Smooth muscle cell (in vitro differentiated cells): ENCODE data around the gene CDC42EP3. TPM values are rescaled to one million over a fixed set of nuclear protein-coding genes. Genes with fewer than 3 reads are reported as not detected.

Source experiments
- DNase-seq: peaks from one replicate; lab custom pipeline; 2025; ENCODE audit not compliant: unreplicated experiment; lab: John Stamatoyannopoulos, UW
- H2AFZ ChIP-seq: fragments of 200-600 bp; sonication (generic); 2 replicates; pipeline ENCODE4 v1.6.0; 2016; ENCODE audit warnings: antibody characterized with exemption, low read depth, mild to moderate bottlenecking
- H3F3A ChIP-seq: fragments of 200-600 bp; sonication (generic); 2 replicates; pipeline ENCODE4 v1.6.0; 2017; ENCODE audit warnings: antibody characterized with exemption, low read depth
- H3K27ac ChIP-seq: fragments of 200-600 bp; sonication (generic); 2 replicates; pipeline ENCODE4 v1.5.1; 2016; ENCODE audit warnings: low read depth, mild to moderate bottlenecking
- H3K27me3 ChIP-seq: fragments of 200-600 bp; sonication (generic); 2 replicates; pipeline ENCODE4 v1.6.1; 2016; ENCODE audit warnings: low read depth, mild to moderate bottlenecking
- H3K36me3 ChIP-seq: fragments of 200-600 bp; sonication (generic); 2 replicates; pipeline ENCODE4 v1.5.1; 2016; ENCODE audit warnings: low read depth
- H3K4me1 ChIP-seq: fragments of 200-600 bp; sonication (generic); 2 replicates; pipeline ENCODE4 v1.5.1; 2016; ENCODE audit warnings: low read depth
- H3K4me2 ChIP-seq: fragments of 200-600 bp; sonication (generic); 2 replicates; pipeline ENCODE4 v1.6.0; 2016; ENCODE audit warnings: mild to moderate bottlenecking
- H3K4me3 ChIP-seq: fragments of 200-600 bp; sonication (generic); 2 replicates; pipeline ENCODE4 v1.5.1; 2016; ENCODE audit warnings: mild to moderate bottlenecking
- H3K79me2 ChIP-seq: fragments of 200-600 bp; sonication (generic); 2 replicates; pipeline ENCODE4 v1.6.0; 2016; ENCODE audit warnings: low read depth, mild to moderate bottlenecking
- H3K9ac ChIP-seq: fragments of 200-600 bp; sonication (generic); 2 replicates; pipeline ENCODE4 v1.6.0; 2016; ENCODE audit warnings: low read depth
- H3K9me3 ChIP-seq: fragments of 200-600 bp; sonication (generic); replicated peaks from 2 replicates; pipeline ENCODE4 v1.5.1; 2016; ENCODE audit warnings: low read depth
- H4K20me1 ChIP-seq: fragments of 200-600 bp; sonication (generic); 2 replicates; pipeline ENCODE4 v1.6.0; 2016; ENCODE audit warnings: low read depth
- CTCF ChIP-seq: fragments of 200-600 bp; sonication (generic); IDR thresholded peaks from 2 replicates; pipeline ENCODE4 v1.5.1; 2017; ENCODE audit warnings: borderline replicate concordance, mild to moderate bottlenecking, antibody characterized with exemption; ENCODE audit not compliant: insufficient read depth, poor library complexity, severe bottlenecking
- WGBS: methylation state at CpG from one replicate; pipeline ENCODE4 v1.1.7; 2016; ENCODE audit warnings: low lambda C conversion rate; 5-methylcytosine and 5-hydroxymethylcytosine counted together
- polyA plus RNA-seq: library from polyadenylated mRNA; unstranded; fragments of >200 nt; fragmentation: Nextera tagmentation; extraction: Ambion mirVana; gene quantifications from 2 replicates; pipeline ENCODE4 v1.2.1, GENCODE V29; 2016
- total RNA-seq: library from RNA; depleted of rRNA; stranded (reverse); fragments of >200 nt; gene quantifications from 2 replicates; pipeline ENCODE4 v1.2.3, GENCODE V29; 2014

CDC42EP3 gene
- total and polyA plus RNA-seq, 2 experiments from 2014 or later: 40.0 to 51.1 TPM

GRCh38 chr2:37641582-37642171, 29.8 kb downstream of the CDC42EP3 start:
- no peak overlapping the region for H3K4me3 ChIP-seq
- peak overlapping the region; percentile 16 for H3K4me2 ChIP-seq
- 51% methylated on average over 7 of the region's 7 CpGs for WGBS
- no peaks in the 10 kb centered on the region for H3K4me1 ChIP-seq
- no peaks in the 10 kb centered on the region for H3K27me3 ChIP-seq
- no peak overlapping the region for H3K9ac ChIP-seq
- H3K79me2 ChIP-seq: peaks cover 38% of the 10 kb centered on the region
- DNase-seq: no peak
- H3K27ac ChIP-seq: no peak overlapping the region
- peaks cover 4% of the 10 kb centered on the region for H3K36me3 ChIP-seq
- no peak for TF ChIP-seq CTCF
- H4K20me1 ChIP-seq: peaks cover 30% of the 10 kb centered on the region
- no peak overlapping the region for H2AFZ ChIP-seq
- H3K9me3 ChIP-seq: no peaks in the 10 kb centered on the region
- no peaks in the 10 kb centered on the region for H3F3A ChIP-seq

- H3K4me1 ChIP-seq: no peaks in the 10 kb centered on the region
- H4K20me1 ChIP-seq: peaks cover 11% of the 10 kb centered on the region
- no peak overlapping the region for H3K4me3 ChIP-seq
- H3K4me2 ChIP-seq: no peak overlapping the region
- no peaks in the 10 kb centered on the region for H3K36me3 ChIP-seq
- WGBS: 84% methylated on average over 3 of the region's 3 CpGs
- H3K9me3 ChIP-seq: no peaks in the 10 kb centered on the region
- TF ChIP-seq CTCF: no peak
- no peaks in the 10 kb centered on the region for H3F3A ChIP-seq
- H3K27me3 ChIP-seq: no peaks in the 10 kb centered on the region
- no peak for DNase-seq
- H3K79me2 ChIP-seq: peaks cover 22% of the 10 kb centered on the region
- H3K27ac ChIP-seq: no peak overlapping the region
- H3K9ac ChIP-seq: no peak overlapping the region
- H2AFZ ChIP-seq: no peak overlapping the region
Observed at GRCh38 chr2:37639631-37640030, 31.8 kb downstream of the CDC42EP3 start.

GRCh38 chr2:37638973-37639372, 32.5 kb downstream of the CDC42EP3 start:
- no peak overlapping the region for H2AFZ ChIP-seq
- H3K27me3 ChIP-seq: no peaks in the 10 kb centered on the region
- DNase-seq: no peak
- H3K27ac ChIP-seq: no peak overlapping the region
- 93% methylated on average over 3 of the region's 3 CpGs for WGBS
- peaks cover 16% of the 10 kb centered on the region for H3K79me2 ChIP-seq
- TF ChIP-seq CTCF: no peak
- H3K4me2 ChIP-seq: no peak overlapping the region
- no peak overlapping the region for H3K9ac ChIP-seq
- H3F3A ChIP-seq: no peaks in the 10 kb centered on the region
- H3K4me1 ChIP-seq: no peaks in the 10 kb centered on the region
- H3K36me3 ChIP-seq: no peaks in the 10 kb centered on the region
- H3K4me3 ChIP-seq: no peak overlapping the region
- peaks cover 6% of the 10 kb centered on the region for H4K20me1 ChIP-seq
- no peaks in the 10 kb centered on the region for H3K9me3 ChIP-seq

- Histone ChIP-seq H3K36me3 (no peaks in the 10 kb centered on the region), H3K4me3 (no peak overlapping the region), H3F3A (no peaks in the 10 kb centered on the region), H3K4me1 (no peaks in the 10 kb centered on the region), H3K27ac (no peak overlapping the region), H4K20me1 (no peaks in the 10 kb centered on the region), H2AFZ (no peak overlapping the region), H3K27me3 (no peaks in the 10 kb centered on the region), H3K79me2 (peaks cover 10% of the 10 kb centered on the region), H3K4me2 (no peak overlapping the region), H3K9ac (no peak overlapping the region), H3K9me3 (no peaks in the 10 kb centered on the region)
- TF ChIP-seq CTCF: no peak
- WGBS: 89% methylated on average over 2 of the region's 2 CpGs
- DNase-seq: no peak
Observed at GRCh38 chr2:37637985-37638384, 33.5 kb downstream of the CDC42EP3 start.
